CD14-positive monocyte (primary cell): Measurements from ENCODE around the gene PTPN2. TPM values are rescaled to one million over a fixed set of nuclear protein-coding genes. Genes with fewer than 3 reads are reported as not detected.

Experiments used
- DNase-seq, 3 donors: peaks; one replicate each; pipeline ENCODE4 v3.0.0-alpha.2; 2011 to 2022
- H2AFZ ChIP-seq: 2 replicates; pipeline ENCODE4 v1.6.0; 2012; ENCODE audit warnings: mild to moderate bottlenecking, low read depth, low read length, inconsistent platforms; ENCODE audit not compliant: insufficient read depth, poor library complexity, severe bottlenecking
- H3K27ac ChIP-seq, 2 donors: 1 replicate in 1 of 2; 2 replicates in 1 of 2; pipeline ENCODE4 v1.5.1; 2012 to 2013; ENCODE audit warnings: low read length in 2 of 2, control low read depth in 1 of 2, inconsistent platforms in 1 of 2, low read depth in 1 of 2, mild to moderate bottlenecking in 1 of 2
- H3K27me3 ChIP-seq, 2 donors: one replicate each; pipeline versions ENCODE4 v1.6.0 to v1.6.1; 2011 to 2013; ENCODE audit warnings: low read length in 2 of 2; ENCODE audit not compliant: control insufficient read depth in 2 of 2, insufficient read depth in 2 of 2
- H3K36me3 ChIP-seq, 2 donors: replicated peaks in 1 of 2; 1 replicate in 1 of 2; 2 replicates in 1 of 2; pipeline versions ENCODE4 v1.5.1 to v1.6.1; 2012 to 2013; ENCODE audit warnings: low read length in 2 of 2, control low read depth in 1 of 2, inconsistent platforms in 1 of 2, mild to moderate bottlenecking in 1 of 2; ENCODE audit not compliant: insufficient read depth in 2 of 2, control insufficient read depth in 1 of 2
- H3K4me1 ChIP-seq, 2 donors: 1 replicate in 1 of 2; 2 replicates in 1 of 2; pipeline versions ENCODE4 v1.5.1 to v1.6.1; 2012 to 2013; ENCODE audit warnings: low read length in 2 of 2, control low read depth in 1 of 2, inconsistent platforms in 1 of 2, mild to moderate bottlenecking in 1 of 2, moderate library complexity in 1 of 2; ENCODE audit not compliant: insufficient read depth in 2 of 2, control insufficient read depth in 1 of 2
- H3K4me2 ChIP-seq: replicated peaks from 2 replicates; pipeline ENCODE3; 2012; ENCODE audit warnings: low read length, moderate library complexity, mild to moderate bottlenecking; ENCODE audit not compliant: poor library complexity, severe bottlenecking; ENCODE audit errors: extremely low read depth
- H3K4me3 ChIP-seq, 3 experiments: fragments of 200-600 bp in 1 of 3; sonication (generic) in 1 of 3; replicated peaks in 1 of 3; 1 replicate in 2 of 3; 2 replicates in 1 of 3; pipeline ENCODE4 v1.5.1; 2011 to 2013; ENCODE audit warnings: low read length in 3 of 3, mild to moderate bottlenecking in 3 of 3, control low read depth in 2 of 3, low read depth in 2 of 3, inconsistent platforms in 1 of 3, moderate library complexity in 1 of 3
- H3K79me2 ChIP-seq: 2 replicates; pipeline ENCODE4 v1.6.0; 2012; ENCODE audit warnings: mild to moderate bottlenecking, control low read depth, inconsistent platforms, low read length, moderate library complexity; ENCODE audit not compliant: insufficient read depth
- H3K9ac ChIP-seq: 2 replicates; pipeline ENCODE4 v1.6.0; 2017; ENCODE audit warnings: low read length, mild to moderate bottlenecking; ENCODE audit not compliant: insufficient read depth, poor library complexity, severe bottlenecking
- H3K9me3 ChIP-seq, 2 donors: replicated peaks in 1 of 2; 1 replicate in 1 of 2; 2 replicates in 1 of 2; pipeline versions ENCODE4 v1.5.1 to v1.6.1; 2012 to 2013; ENCODE audit warnings: low read length in 2 of 2, control low read depth in 1 of 2; ENCODE audit not compliant: control insufficient read depth in 1 of 2, insufficient read depth in 1 of 2
- H4K20me1 ChIP-seq: 2 replicates; pipeline ENCODE4 v1.6.0; 2012; ENCODE audit warnings: mild to moderate bottlenecking, low read length, control low read depth, moderate library complexity; ENCODE audit not compliant: insufficient read depth
- H3K27ac Mint-ChIP-seq, 7 donors: one replicate each; pipeline ENCODE4 v1.8.0; 2020; ENCODE audit warnings: mild to moderate bottlenecking in 7 of 7, mixed read lengths in 7 of 7, moderate library complexity in 6 of 7, inconsistent platforms in 2 of 7
- H3K27me3 Mint-ChIP-seq, 3 donors: one replicate each; pipeline ENCODE4 v1.8.0; 2021 to 2022; ENCODE audit warnings: low read depth in 3 of 3, mild to moderate bottlenecking in 3 of 3, mixed read lengths in 3 of 3, moderate library complexity in 3 of 3, inconsistent platforms in 1 of 3
- H3K36me3 Mint-ChIP-seq, 2 donors: one replicate each; pipeline ENCODE4 v1.8.0; 2020; ENCODE audit warnings: mixed read lengths in 2 of 2, inconsistent platforms in 1 of 2, mild to moderate bottlenecking in 1 of 2
- H3K4me1 Mint-ChIP-seq: one replicate; pipeline ENCODE4 v1.8.0; 2020; ENCODE audit warnings: mild to moderate bottlenecking, mixed read lengths
- H3K4me3 Mint-ChIP-seq, 2 donors: one replicate each; pipeline ENCODE4 v1.8.0; 2020; ENCODE audit warnings: mild to moderate bottlenecking in 2 of 2, mixed read lengths in 2 of 2, moderate library complexity in 1 of 2
- H3K9me3 Mint-ChIP-seq, 7 donors: one replicate each; pipeline ENCODE4 v1.8.0; 2020 to 2022; ENCODE audit warnings: mixed read lengths in 7 of 7, mild to moderate bottlenecking in 6 of 7, moderate library complexity in 6 of 7, inconsistent platforms in 2 of 7
- WGBS: methylation state at CpG from one replicate; pipeline ENCODE4 v1.1.5; 2013; ENCODE audit warnings: missing lambda C conversion rate; ENCODE audit not compliant: insufficient coverage; 5-methylcytosine and 5-hydroxymethylcytosine counted together
- intact Hi-C, 2 donors: fragments of 100-400 bp; cut with micrococcal nuclease; formaldehyde crosslinking; loops; one replicate each; pipeline versions ENCODE4 v1.15.0 to v1.15.1; 2023
- polyA plus RNA-seq, 3 donors: library from polyadenylated mRNA; depleted of rRNA in 1 of 3; unstranded in 2 of 3; stranded (reverse) in 1 of 3; fragments of 300-500 nt in 2 of 3; fragments of >200 nt in 1 of 3; fragmentation: Illumina TruSeq in 2 of 3; gene quantifications; 1 replicate in 2 of 3; 2 replicates in 1 of 3; pipeline ENCODE4 v1.2.3, GENCODE V29; 2012 to 2021
- TF ChIP-seq, protein P1 (sequence below): fragments of 200-600 bp; IDR thresholded peaks from one replicate; pipeline ENCODE4 v1.8.0; 2022; ENCODE audit warnings: antibody characterized with exemption, mild to moderate bottlenecking

Gene PTPN2
- polyA plus RNA-seq, 3 donors = 55.6 to 108 (median 78.4) TPM

DNA sequence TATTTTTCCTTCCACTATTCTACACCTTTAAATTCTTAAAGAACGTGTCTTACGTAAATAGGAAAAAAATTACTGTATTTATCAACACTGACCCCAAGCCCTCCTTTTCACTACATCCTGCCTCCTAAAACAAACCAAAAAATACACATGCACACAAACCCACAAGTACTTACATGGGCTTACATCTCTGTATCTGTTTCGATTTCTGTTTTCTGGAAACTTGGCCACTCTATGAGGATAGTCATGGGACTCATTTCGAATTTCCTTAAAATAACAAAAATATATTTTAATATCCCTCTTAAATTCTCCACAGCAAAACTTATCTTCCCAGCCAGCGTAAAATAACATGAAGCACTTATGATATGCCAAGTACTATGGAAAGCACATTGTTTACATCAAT, 25.0 kb downstream of the PTPN2 start:
- H2AFZ ChIP-seq = no peak overlapping the region
- H3K27me3 Mint-ChIP-seq = no peaks in the 10 kb centered on the region
- peaks cover 34 to 50% of the 10 kb centered on the region in 2 donors for H3K36me3 Mint-ChIP-seq
- H3K79me2 ChIP-seq = peaks cover 100% of the 10 kb centered on the region
- DNase-seq = no peak
- peaks cover 20% of the 10 kb centered on the region for H3K4me1 Mint-ChIP-seq
- H3K9me3 Mint-ChIP-seq = peaks cover 0 to 1% (median 0%) of the 10 kb centered on the region in 7 donors
- H3K4me2 ChIP-seq = no peak overlapping the region
- H3K9ac ChIP-seq = no peak overlapping the region
- intact Hi-C loops = no loop called here
- no peak overlapping the region for H3K4me3 ChIP-seq
- 100% methylated on average over 3 of the region's 5 CpGs for WGBS
- H3K27me3 ChIP-seq = no peaks in the 10 kb centered on the region
- H3K27ac ChIP-seq = no peak overlapping the region
- H3K9me3 ChIP-seq = no peaks in the 10 kb centered on the region
- H4K20me1 ChIP-seq = peaks cover 90% of the 10 kb centered on the region
- TF ChIP-seq, protein P1, sequence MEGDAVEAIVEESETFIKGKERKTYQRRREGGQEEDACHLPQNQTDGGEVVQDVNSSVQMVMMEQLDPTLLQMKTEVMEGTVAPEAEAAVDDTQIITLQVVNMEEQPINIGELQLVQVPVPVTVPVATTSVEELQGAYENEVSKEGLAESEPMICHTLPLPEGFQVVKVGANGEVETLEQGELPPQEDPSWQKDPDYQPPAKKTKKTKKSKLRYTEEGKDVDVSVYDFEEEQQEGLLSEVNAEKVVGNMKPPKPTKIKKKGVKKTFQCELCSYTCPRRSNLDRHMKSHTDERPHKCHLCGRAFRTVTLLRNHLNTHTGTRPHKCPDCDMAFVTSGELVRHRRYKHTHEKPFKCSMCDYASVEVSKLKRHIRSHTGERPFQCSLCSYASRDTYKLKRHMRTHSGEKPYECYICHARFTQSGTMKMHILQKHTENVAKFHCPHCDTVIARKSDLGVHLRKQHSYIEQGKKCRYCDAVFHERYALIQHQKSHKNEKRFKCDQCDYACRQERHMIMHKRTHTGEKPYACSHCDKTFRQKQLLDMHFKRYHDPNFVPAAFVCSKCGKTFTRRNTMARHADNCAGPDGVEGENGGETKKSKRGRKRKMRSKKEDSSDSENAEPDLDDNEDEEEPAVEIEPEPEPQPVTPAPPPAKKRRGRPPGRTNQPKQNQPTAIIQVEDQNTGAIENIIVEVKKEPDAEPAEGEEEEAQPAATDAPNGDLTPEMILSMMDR = no peak
- H3K27ac Mint-ChIP-seq = peak overlapping the region in 2 of 7 donors; percentile 2 to 57
- H3K4me1 ChIP-seq = no peaks in the 10 kb centered on the region
- H3K4me3 Mint-ChIP-seq = no peak overlapping the region
- peaks cover 14 to 43% of the 10 kb centered on the region in 2 donors for H3K36me3 ChIP-seq

- Mint-ChIP-seq H3K4me1 (peaks cover 17% of the 10 kb centered on the region), H3K4me3 (no peak overlapping the region), H3K27me3 (no peaks in the 10 kb centered on the region), H3K27ac (peak overlapping the region in 1 of 7 donors; percentile 52), H3K9me3 (peaks cover 0 to 1% (median 0%) of the 10 kb centered on the region in 7 donors), H3K36me3 (peaks cover 42 to 59% of the 10 kb centered on the region in 2 donors)
- WGBS = 100% methylated on average over 1 of the region's 4 CpGs
- no peak for DNase-seq
- H4K20me1 ChIP-seq = peaks cover 88% of the 10 kb centered on the region
- no peaks in the 10 kb centered on the region for H3K9me3 ChIP-seq
- H3K9ac ChIP-seq = no peak overlapping the region
- intact Hi-C loops = no loop called here
- H3K4me2 ChIP-seq = no peak overlapping the region
- no peak overlapping the region for H2AFZ ChIP-seq
- H3K4me3 ChIP-seq = no peak overlapping the region
- peak overlapping the region in 1 of 2 donors; percentile 35 for H3K27ac ChIP-seq
- peaks cover 14 to 53% of the 10 kb centered on the region in 2 donors for H3K36me3 ChIP-seq
- peaks cover 100% of the 10 kb centered on the region for H3K79me2 ChIP-seq
- H3K27me3 ChIP-seq = no peaks in the 10 kb centered on the region
- TF ChIP-seq, protein P1 = no peak
- H3K4me1 ChIP-seq = no peaks in the 10 kb centered on the region
These were observed 26.0 kb downstream of the PTPN2 start for GRCh38 chr18:12857991-12858544.
